HL-60/S4 (cell line): Measurements from ENCODE around the gene IFNG-AS1.

Experiments used
- in situ Hi-C: fragments of 300-500 bp; cut with MboI; formaldehyde crosslinking; loops from 2 replicates; pipeline ENCODE4 v1.14.3; 2022; ENCODE audit warnings: low sequenced_read_pairs

IFNG-AS1 gene

GRCh38 chr12:68031881-68032739 lies 42.9 kb downstream of the IFNG-AS1 start:
- in situ Hi-C loops: loop anchor here (25.0 kb wide), 1 partner anchor 1055 kb away; no protein-coding TSS in a partner anchor

GRCh38 chr12:68034567-68034966 lies 45.3 kb downstream of the IFNG-AS1 start:
- in situ Hi-C loops: loop anchor here (25.0 kb wide), 1 partner anchor 1053 kb away; no protein-coding TSS in a partner anchor

DNA sequence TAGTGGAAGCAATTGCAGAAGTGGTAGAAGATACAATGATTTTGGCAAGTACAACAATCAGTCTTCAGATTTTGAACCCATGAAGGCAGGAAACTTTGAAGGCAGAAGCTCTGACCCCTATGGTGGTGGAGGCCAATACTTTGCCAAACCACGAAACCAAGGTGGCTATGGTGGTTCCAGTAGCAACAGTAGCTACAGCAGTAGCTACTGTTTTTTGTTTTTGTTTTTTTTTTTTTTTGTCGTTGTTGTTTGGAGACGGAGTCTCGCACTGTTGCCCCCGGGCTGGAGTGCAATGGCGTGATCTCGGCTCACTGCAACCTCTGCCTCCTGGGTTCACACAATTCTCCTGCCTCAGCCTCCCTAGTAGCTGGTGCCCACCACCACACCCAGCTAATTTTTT lies 47.4 kb downstream of the IFNG-AS1 start:
- in situ Hi-C loops: loop anchor here (25.0 kb wide), 1 partner anchor 1051 kb away; no protein-coding TSS in a partner anchor

- in situ Hi-C loops: loop anchor here (25.0 kb wide), 1 partner anchor 1050 kb away; no protein-coding TSS in a partner anchor
Observed at GRCh38 chr12:68037616-68038255, 48.5 kb downstream of the IFNG-AS1 start.

GRCh38 chr12:68038650-68039049 lies 49.4 kb downstream of the IFNG-AS1 start:
- in situ Hi-C loops: loop anchor here (25.0 kb wide), 1 partner anchor 1049 kb away; no protein-coding TSS in a partner anchor

DNA sequence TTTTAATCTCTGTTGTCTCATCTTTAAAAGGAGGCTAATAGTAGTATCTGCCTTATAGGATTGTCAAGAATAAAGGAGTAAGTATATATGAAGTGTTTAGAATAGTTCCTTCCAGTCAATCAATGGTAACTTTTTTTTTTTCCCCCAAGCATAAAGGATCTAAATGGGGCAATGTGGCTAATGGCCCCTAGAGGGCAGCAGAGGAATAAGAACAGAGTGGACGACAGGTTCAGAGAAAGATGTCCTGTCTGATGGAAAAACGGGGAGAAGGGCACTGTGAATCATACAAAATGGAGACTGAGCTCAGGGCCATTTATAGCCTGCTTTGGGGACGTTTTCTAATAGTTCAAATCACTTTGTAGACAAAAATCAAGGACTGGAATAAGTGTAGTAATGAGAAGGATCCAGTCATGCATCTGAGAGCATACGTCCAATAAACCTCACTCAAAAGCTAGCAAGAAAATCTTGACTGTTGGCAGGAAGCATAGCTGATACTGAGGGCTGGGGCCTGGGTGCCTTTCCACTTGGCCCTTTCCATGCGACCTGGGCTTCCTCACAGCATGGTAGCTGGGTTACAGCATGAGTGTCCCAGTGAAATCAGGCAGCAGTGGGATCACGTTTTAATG lies 51.3 kb downstream of the IFNG-AS1 start:
- in situ Hi-C loops: loop anchor here (25.0 kb wide), 1 partner anchor 1047 kb away; no protein-coding TSS in a partner anchor

GRCh38 chr12:68042212-68042699 lies 53.0 kb downstream of the IFNG-AS1 start:
- in situ Hi-C loops: loop anchor here (25.0 kb wide), 1 partner anchor 1045 kb away; no protein-coding TSS in a partner anchor

DNA sequence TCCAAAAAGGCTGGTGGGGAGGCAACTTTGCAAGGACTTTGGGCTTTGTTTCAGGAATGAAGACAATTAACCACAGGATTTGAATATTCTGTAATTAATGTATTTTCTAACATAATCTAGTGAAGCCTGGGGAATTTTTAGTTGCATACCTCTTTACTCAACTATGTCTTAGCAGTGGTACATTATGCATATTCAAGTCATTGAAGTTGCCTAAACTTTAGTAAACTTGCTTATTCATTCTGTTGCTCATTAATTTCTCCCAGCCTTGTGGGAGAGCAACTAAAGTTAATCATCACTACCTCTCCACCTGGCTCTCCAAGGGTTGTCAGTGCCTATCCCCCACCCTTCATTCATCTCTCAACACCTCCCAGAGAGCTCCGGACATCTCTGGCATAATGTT lies 54.2 kb downstream of the IFNG-AS1 start:
- in situ Hi-C loops: loop anchor here (25.0 kb wide), 1 partner anchor 1044 kb away; no protein-coding TSS in a partner anchor

- in situ Hi-C loops: loop anchor here (25.0 kb wide), 1 partner anchor 1039 kb away; no protein-coding TSS in a partner anchor
Observed at GRCh38 chr12:68048648-68049297, 59.5 kb downstream of the IFNG-AS1 start.

DNA sequence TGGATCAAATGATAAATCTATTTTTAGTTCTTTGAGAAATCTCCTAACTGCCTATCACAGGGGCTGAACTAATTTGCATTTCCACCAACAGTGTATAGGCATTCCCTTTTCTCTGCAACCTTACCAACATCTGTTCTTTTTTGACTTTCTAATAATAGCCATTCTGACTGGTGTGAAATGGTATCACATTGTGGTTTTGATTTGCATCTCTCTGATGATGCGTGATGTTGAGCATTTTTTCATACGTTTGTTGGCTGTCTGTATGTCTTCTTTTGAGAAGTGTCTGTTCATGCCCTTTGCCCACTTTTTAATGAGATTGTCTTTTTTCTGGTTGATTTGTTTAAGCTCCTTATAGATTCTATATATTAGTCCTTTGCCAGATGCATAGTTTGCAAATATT lies 67.1 kb downstream of the IFNG-AS1 start:
- in situ Hi-C loops: no loop called here

DNA sequence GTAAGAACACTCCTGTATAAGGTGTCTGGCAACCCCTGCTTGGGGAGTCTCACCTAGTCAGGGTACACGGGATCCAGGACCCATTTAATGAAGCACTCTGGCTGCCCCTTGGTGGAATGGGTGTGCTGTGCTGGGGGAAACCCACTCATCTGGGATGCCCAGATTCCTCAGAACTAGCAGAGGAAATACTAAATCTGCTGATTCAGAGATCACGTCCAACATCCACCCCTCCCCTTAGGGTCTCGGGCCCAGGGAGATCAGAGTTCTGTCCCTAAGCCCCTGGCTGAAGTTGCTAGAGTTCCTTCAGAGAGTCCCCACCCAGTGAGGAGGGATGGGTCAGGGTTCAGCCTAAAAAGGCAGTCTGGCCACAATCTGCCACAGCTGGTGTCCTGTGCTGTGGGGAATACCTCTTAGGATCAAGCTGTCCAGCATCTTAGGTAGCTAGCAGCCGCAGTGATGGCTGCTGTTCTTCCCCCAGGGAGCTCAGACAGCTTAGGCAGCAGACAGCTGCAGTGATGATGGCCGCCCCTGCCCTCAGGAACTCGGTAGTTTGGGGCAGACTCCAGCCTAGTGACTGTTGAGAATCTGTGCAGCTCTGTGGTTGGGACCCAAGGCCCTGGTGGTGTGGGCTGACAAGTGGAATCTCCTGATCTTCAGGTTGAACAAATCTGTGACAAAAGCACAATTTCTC lies 74.8 kb downstream of the IFNG-AS1 start:
- in situ Hi-C loops: no loop called here

DNA sequence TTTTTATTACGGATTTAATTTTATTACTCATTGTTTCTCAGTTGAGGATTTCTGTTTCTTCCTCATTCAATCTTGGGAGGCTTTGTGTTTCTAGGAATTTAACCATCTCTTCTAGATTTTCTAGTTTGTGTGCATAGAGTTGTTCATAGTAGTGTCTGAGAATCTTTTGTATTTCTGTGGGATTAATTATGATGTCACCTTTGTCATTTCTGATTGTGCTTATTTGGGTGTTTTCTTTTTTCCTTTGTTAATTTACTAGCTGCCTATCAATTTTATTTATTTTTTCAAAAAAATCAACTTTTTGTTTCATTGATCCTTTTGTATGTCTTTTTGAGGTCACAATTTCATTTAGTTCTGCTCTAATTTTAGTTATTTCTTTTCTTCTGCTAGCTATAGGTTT lies 75.9 kb downstream of the IFNG-AS1 start:
- in situ Hi-C loops: no loop called here

GRCh38 chr12:68065687-68066086 lies 76.4 kb downstream of the IFNG-AS1 start:
- in situ Hi-C loops: no loop called here

- in situ Hi-C loops: no loop called here
Observed at GRCh38 chr12:68067762-68068376, 78.6 kb downstream of the IFNG-AS1 start.

GRCh38 chr12:68069275-68069674 lies 80.0 kb downstream of the IFNG-AS1 start:
- in situ Hi-C loops: no loop called here
